ENCODE data around the gene AVEN.
A peak's percentile ranks its signal among the peaks of the same experiment; 100 is the strongest.

The AVEN gene

DNA sequence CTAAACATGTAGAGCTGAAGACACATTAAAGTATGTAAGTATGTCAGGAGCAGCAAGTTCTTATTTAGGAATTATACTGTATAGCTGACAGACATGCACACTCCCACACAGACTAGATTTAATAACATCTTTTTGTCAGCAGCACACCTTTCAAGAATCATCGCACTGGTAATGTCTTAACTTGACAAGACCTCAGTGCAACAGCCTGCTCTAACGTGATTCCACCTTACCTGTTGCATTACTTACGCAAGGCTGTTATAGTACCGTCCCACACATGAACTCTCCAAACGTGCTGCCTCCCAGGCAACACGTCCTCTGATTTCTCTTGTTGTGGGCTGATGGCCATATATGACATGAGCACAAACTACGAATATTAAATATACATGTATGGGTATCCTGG, 58.8 kb downstream of the AVEN start:
- DNase-seq = no peak

DNA sequence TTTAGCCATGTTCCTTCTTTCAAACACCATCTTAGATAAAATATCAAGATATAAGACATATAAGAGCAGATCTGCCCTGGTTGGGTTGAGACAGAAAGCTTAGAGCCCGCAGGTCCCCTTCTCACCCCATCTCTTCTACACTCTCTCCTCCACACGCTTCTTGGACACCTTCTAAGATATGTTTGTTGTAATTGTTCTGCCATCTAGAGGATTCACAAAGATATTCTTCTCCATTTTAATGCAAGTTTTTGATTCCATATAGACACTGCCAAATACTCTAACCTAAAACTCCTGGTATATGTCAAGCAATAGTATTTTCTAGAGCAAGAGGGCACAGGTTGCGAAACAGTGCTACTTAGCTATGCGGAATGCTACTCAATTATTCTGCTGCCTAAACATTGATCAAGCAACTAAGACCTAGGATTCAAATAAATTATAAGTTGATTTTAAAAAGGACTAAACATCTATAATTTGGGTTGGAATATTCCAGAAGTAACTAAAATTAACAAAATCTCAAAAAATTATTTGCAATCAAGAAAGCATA, 63.9 kb downstream of the AVEN start:
- DNase-seq = no peak

DNA sequence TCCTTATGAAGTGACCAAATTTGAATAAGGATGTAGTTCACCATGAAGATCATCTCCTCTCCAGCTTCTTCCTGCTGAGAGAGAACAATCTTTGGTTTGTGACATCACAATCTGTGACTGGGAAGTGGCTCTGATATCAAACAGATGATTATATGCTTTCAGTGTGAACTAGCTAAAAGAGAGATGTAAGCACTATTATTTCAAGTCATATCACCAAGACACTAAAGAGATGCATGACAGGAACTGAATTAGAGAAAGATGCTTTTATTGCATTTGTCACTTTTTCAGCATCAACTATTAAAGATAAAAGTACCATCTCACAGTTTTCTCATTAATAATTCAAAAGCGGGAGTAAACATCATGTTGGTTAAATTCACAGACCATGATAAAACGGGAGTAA, 67.2 kb downstream of the AVEN start:
- DNase-seq = no peak

DNA sequence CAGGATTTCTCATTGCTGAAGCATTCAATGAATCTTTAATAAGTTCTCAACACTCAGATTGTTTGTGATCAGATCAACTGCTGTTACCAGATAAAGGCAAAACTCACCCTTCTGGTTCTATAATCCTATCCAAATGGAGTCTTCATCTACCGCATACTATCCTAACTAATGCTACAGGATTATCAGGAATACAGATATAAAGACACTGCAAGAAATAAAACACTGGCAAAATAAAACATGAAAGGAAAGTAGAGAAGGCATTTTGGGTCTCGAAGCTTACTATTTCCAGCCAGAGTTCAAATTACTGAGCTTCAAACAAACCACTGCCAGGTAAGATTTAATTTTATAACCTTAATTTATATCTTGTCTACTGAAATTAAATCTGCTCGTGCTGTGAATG, 70.2 kb downstream of the AVEN start:
- DNase-seq = no peak

DNA sequence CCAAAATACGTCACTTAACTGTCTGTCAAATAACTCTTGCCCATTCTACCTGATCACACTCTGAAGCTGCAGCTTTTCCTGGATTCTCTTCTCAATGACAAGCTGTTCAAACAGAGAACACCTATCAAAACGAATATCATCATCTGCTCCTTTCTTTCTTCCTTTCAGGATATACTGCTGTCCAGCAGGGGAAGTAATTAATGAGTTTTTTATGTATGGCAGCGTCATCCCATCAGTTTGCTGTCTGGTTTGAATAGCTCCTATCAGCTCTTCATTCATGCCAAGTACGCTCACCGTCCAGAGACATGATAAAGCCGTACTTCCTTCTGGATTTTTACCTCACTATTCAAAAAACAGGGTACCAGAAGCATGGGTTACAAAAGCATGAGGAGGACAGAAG, 70.8 kb downstream of the AVEN start, which contains the start of gene CHRM5:
TSS of gene CHRM5 (plus strand) at position 274 of the 400 bp plus-strand sequence. CDS start 94,221 bp downstream, outside the sequence.
- DNase-seq = peak; percentile 6

DNA sequence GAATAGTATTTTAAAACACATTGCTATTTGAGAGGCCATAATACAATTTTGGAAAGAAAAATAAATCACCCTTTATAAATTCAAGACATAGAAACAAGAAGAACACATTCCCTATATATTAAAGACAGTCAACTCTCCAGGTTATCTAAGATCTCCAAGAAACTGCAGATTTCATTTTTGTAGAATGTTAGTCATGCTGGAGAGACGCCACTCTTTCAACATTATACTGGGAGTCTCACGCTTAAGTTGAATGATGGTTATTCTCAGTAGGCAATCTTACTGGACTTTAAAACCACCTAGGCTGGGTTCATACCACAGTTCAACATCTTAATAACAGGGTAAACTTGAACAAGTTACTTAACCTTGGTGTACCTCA, 74.4 kb downstream of the AVEN start:
- no peak for DNase-seq

DNA sequence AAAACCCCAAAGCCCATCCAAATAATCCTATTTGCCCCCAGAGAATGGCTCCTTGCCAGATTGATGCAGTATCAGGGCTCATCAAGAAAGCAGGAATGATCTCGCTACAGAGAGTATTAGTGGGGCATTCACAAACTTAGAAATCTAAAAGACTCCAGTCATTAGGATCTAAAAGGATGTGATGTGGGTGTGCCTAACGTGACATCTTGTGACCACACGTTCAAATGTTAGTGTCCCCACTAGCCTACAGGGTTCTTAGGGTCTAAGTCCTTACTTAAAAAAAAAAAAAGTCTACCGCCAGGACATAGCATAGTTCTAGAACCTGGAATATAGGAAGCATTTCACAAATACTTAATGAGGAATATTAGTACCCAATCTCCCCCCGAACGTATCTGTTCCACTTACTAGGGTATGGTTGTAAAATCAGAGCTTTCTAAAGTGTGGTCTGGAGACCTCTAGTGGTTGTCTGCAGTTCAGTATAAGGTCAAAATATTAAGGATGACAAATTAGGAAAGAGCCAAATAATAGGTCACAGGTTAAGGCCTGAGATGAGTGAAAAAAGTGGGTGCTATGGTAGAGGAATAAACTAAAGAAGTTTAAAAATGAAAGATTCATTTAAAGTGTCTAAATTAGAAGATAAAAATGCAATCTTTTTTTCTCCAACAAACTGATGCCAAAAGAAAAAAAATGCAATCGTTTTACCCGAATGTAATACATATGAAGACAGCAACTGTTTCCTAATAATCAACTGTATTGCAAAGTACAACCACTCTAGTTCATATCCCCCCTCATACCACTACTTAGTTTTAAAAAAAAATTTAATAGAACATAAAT, 75.0 kb downstream of the AVEN start:
- no peak for DNase-seq

DNA sequence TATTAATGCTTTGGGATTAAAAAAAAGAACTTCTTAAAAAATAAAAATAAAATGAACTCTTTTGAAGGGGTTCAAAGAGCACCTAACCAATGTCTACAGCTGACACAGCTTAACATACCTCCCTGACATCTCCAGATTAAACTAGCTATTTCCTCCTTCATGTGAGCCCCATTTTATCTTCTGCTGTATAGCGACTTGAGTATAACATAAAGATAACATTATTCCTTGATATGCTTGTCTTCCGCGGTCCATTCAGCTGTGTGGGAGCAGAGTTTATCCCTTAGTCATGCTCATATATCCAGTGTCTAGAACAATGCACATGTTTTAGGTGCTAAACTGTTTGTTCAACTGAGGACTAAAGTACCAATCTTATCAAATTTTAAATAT, 78.5 kb downstream of the AVEN start:
- DNase-seq = no peak

DNA sequence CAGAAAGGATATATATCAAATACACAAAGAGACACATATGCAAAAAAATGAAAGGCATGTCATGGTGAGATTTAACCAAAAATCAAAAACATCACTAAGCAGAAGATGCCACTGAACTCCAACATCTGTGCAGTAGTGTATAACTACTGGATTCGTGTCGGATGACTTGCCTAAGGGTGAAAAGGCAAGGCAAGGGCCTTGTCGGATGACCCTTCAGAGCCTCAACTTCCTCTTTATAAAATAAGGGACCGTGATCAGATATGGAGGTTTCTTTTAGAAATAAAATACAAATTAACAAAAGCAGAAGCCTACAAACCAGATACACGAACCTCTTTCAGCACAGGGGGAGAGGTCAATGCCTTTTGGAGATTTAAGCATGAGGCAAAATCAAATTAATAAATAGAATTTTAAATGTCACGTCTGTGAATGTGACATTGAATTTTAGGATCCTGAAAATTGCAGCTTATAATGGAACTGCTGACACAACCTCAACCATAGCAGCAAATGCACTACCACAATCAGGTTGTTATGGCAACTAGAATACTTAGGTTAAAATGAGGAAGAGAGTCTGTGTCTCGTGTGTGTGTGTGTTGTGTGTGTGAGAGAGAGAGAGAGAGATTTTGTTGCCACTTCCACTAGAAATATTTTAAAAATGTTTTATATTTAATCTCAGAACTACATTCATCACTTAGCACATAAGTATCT, 79.0 kb downstream of the AVEN start:
- DNase-seq = no peak

DNA sequence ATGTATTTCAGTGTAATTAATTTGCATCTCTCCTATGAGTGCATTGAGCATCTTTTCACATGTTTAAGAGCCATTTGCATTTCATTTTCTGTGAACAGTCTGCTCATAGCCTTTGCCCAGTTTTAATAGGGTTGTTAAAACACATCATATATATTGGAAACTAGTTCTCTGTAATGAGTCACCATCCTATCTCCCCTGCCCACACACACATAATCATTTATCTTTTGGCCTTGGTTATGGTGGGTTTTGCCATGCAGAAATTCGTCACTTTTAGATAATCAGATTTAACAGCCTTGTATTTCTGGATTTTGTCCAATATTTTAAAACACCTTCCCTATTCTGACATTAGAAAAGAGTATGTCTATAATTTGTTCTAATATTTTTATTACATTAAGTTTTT, 82.6 kb downstream of the AVEN start:
- DNase-seq = no peak

DNA sequence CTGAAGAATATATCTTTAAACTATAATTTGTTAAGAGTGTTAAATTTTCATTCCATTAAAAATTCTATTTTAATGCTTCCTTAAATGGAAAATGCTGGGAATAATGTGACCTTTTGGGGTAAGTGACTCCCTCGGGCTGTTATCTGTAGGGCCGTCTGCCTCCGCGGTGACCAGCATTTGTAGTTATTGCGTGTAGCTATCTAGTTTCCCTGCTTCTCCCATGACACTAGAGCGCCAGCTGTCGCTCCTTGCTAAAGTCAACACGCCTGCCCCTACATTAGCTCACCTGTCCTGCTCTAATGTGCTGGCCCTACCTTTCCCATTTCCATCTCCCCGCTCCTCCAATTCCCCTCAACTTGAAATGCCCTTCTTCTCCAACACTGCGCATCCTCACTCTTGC, 83.1 kb downstream of the AVEN start:
- DNase-seq = no peak

DNA sequence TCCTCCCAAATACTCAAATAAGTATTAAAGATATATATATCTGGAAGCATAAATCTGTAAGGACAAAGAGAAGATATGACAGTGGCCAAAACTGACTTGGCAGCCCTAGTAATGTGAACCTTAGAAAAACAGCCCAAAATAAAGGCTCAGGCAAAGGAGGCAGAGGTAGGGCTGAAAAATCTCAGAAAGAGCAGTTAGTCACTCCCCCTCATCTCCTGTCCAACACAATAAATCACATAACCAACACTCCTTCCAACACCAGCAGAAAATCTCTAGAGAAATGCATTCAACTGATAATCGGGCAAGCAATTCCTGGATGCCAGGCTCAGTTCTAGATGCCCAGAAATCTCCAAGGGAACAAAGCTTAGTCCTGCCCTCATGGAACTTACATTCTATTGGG, 92.9 kb downstream of the AVEN start:
- no peak for DNase-seq

DNA sequence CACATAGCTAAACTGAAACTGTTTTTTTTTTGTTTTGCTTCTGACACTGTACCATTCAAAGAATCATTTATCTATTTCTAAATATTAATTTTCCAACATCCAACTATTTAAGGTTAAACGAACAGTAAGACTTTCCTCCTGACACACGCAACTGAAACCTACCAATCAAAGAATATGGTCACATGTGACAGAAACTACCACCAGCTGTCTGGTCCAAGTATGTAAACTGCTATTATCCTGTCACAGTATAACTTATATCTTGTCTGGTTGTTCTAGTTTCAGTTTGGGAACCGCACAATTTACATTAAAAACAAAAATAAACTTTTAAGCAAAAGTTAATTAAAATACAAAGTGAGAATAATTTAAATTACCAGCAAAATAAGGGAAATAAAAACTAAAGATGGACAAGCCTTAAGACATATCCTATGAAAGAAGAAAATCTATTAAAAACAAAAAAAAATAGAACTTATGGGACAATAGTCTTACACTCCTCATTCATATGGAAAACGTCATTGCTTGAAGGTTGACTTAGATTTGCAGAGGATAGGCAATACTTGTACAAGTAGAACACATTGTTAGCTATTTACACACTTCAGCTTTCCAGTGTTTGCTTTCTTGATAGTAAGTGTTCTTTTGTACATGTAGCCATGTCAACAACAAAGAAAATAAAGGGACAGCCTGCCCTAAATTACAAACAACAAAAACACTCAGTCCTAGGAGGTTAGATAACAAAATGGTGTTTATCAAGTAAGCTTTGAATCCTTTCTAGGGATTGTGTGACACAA, 97.5 kb downstream of the AVEN start:
- no peak for DNase-seq

DNA sequence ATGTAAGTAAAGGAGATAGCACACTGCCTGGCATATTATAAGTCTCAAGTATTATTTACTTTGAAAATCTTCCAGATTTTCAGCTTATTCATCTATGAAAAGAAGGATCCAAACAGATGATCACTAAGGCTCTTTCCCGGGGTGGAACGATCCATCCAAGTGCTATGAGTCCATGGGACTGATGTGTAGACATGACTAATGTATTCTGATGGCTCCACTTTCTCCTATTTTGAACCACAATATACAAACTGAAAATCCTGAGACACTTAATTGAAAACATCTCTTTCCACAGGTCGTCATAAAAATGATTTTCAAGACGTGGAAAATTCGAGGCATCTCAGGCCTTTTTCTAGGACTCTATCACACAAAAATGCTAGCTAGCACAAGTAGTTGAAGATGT, 104.1 kb downstream of the AVEN start:
- no peak for DNase-seq

DNA sequence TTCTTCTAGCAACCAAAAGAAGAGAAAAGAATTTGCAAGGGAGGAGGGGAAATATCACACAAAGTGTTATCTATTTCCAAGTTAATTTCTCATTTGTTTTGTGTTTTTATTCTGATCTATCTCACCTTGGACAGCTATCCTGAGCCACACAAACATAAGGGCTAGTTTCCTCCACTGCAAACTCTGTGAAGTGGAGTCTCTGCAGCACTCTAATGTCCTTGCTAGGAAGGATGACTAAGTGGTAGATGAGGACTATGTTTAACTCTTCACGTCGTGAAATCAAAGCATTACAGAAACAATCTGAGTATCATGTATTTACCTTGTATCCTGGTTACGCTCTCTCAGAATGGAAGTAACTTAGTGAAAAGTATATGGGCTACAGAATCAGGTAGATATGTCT, 104.6 kb downstream of the AVEN start:
- DNase-seq = no peak

DNA sequence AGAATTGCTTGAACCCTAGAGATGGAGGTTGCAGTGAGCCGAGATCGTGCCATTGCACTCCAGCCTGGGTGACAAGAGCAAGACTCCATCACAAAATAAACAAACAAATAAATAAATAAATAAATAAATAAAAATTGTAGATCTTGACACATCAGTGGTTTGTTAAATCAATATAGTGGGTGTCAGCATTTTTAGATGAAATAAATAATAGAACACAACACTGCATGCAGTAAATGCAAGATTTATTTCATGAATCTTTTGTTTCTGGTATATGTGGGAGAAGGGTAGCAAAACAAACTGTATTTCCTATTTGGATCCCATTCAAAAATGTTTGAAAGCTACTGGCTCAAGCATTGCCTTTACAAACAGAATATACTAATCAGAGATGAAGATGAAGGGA, 106.3 kb downstream of the AVEN start:
- DNase-seq = no peak

DNA sequence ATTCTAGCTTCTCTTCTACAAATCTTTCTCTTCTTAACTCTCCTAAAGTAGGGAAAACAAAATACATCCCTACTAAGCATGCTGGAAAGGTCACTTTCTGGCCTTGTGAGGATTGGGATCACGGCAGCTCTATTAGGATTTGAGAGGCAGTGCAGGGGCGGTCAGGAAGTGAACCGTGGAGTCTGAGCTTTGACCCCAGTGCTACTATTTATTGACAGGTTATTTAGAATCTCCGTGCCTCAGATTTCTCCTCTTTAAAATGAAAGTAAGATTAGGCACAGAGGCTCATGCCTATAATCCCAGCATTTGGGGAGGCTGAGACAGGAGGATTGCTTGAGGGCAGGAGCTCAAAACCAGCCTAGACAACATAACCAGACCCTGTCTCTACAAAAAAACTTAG, 112.7 kb downstream of the AVEN start:
- DNase-seq = no peak

DNA sequence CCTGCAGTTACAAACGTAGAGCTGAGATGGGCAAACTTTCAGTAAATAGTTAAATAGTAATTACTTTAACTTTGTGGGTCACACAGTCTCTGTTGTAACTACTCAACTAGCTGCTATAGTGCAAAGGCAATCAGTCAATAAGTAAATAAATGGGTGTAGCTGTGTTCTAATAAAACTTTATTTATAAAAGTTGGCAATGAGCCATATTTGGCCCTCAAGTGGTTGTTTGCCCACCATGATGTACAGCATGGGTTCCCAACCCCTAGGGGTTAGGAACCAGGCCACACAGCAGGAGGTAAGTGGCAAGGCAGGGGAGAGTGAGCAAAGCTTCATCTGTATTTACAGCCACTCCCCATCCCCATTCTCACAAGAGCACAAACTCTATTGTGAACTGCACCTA, 115.6 kb downstream of the AVEN start:
- DNase-seq = no peak

DNA sequence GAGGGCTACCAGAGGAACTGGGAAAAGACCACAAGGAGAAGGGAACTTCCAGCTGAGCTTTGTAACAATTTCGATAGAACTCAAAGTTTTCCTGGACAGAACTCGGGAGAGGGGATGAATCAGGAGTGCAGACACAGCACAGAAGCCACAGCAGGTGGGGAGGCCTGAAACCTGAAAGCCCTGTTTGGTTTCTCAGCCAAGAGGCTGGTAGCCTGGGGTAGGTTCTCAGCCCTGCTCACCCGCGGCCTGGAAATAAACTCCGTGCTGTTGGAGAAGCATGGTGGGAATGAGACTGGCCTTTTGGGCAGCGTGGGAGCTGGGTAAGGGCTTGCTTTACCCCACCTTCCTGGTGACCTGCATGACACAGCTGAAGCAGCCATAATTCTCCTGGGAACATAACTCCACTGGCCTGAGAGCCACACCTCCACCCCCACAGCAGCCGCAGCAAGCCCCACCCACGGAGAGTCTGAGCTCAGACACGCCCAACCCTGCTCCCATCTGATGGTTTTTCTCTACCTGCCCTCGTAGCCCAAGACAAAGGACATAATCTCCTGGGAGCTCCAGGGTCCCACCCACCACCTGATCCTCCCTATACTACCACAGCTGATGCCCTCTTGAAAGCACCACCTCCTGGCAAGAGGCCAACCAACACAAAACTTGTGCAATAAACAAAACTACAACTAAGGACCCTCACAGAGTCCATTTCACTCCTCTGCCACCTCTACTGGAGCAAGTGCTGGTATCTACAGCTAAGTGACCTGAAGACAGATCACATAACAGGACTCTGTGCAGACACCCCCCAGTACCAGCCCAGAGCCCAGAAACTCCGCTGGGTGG, 123.2 kb downstream of the AVEN start:
- DNase-seq = no peak

DNA sequence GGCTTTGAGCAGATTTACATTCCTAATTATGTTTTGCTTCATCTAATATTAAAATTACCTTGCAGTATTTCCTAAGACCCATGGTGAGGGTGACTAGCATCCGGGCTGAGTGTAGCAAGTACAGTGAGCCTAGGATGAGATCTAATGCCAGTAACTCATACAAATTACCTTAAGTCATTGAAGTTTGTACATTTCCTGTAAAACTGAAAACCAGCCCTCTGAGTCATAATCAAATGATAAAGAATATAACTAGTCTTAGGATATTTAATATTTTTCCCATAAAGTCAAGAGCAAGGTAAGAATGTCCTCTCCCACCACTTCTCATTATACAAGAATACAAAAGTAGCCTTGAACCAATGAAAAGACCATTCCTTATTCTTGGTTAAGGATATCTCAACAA, 125.5 kb downstream of the AVEN start:
- no peak for DNase-seq

DNA sequence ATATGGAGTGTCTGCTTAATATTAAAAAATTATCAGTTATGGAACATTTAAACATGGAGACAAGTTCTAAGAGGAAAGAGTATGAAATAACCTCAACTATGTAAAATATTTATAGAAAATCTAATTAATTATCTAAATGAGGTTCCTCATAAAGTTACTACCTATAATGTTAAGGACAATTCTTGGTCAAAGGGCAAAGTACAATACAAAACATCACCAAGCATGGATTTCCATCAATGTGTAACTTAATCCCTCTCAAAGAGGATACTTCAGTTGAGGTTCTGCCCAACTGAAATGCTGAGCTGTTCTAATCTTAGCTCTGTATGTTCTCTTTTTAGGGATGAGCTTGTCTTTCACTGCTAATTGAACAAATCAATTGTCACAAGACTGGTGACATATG, 126.7 kb downstream of the AVEN start:
- DNase-seq = no peak

DNA sequence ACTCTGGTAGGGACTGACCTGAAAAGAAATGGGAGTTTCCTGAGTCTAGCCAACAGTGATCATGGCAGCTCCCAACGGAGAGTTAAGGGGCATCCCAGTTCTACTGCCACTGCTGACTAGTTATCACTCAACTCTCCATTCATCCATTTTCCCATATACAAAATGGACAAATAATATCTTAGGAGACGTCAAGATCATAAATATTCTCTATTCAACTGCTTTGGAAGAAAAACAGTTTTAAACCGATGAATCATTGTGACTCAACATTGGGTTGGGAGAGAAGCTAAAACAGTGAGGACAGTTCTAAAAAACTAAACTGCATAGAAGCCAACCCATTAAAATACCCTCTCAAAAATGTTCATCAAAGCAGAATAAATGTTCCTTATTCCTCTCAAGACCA, 128.3 kb downstream of the AVEN start:
- no peak for DNase-seq

DNA sequence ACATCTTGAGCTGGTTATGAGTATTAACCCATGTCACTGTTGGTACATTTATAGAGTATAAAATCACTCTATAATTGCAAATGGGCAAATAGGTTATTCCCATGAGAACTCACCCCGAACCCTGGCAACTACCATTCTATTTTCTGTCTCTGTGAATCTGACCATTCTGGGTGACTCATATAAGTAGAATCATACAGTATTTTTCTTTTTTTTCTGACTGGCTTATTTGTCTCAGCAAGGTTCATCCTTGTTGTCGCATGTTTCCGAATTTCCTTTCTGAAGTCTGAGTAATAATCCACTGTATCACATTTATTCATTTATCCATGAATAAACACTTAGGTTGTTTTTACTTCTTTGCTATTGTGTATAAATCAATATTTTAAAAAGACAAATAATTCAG, 130.6 kb downstream of the AVEN start:
- no peak for DNase-seq
